Measurements from ENCODE around the gene ETV2. TPM values are rescaled to one million over a fixed set of nuclear protein-coding genes. Genes with fewer than 3 reads are reported as not detected.
"Not testable (repeated sequence)": the region's sequence is repeated elsewhere in the genome, so short reads cannot be mapped to it uniquely, and the experiment has no call there.

Gene ETV2
- total RNA-seq, 2 donors from 2014 or later, result 0.87 to 1.7 TPM

GRCh38 chr19:35691106-35691505, 49.6 kb downstream of the ETV2 start:
- intact Hi-C loops (cut with DNase I, micrococcal nuclease); ATAC-seq; DNase-seq: not testable (repeated sequence)

DNA sequence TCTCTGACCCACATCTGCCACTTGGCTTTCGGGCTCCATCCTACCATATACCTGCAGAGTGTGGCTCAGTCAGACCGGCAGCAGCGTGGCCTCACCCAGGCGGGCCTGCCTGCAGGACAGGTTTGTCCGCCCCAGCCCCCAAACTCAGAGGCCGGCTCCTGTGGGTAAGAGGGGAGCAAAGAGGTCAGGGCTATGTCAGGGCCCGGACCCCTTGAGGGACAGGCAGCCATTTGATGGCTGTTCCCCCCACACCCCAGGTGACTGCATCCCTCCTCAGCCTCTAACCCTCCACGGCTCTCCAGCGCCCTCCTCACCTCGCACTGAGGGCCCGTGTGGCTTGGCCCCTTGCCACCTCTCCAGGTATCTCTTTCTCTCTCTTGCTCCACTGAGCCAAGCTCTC, 50.5 kb downstream of the ETV2 start:
- DNase-seq (no peak), ATAC-seq (no peak)
- intact Hi-C loops (cut with DNase I, micrococcal nuclease), result no loop called here

- DNase-seq (no peak), ATAC-seq (peak; percentile 9)
- intact Hi-C loops (cut with DNase I, micrococcal nuclease), result no loop called here
Measured at GRCh38 chr19:35693422-35693821, 51.9 kb downstream of the ETV2 start.

DNA sequence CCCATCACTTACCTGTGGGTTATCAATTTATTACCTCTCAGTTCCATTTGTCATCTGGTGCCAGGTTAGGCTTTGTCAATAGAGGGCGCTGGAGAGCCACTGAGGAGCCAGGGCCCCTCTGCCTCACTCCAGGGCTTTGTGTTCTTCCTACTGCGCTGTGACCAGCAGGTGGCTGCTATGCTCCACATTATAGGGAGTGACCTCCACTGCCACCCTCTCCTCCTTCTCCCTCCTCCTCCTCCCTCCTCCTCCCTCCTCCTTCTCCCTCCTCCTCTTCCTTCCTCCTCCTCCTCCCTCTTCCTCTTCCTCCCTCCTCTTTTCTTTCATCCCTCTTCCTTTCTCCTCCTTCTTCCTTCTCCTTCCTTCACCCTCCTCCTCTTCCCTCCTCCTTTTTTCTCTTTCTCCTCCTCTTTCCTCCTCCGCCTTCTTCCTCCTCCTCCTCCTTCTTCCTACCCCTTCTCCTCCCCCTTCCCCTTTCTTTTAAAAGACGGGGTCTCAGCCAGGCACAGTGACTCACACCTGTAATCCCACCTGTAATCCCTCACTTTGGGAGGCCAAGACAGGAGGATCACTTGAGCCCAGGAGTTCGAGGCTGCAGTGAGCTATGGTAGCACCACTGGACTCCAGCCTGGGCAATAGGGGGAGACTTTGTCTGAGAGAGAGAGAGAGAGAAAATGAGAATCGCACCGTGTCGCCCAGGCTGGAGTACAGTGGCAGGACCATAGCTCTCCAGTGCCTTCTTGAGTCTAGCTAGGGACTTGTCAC, 52.5 kb downstream of the ETV2 start:
- DNase-seq (peak; percentile 89 to 92), ATAC-seq (peak; percentile 100)
- intact Hi-C loops (cut with DNase I, micrococcal nuclease), result no loop called here

Other genes with a start within 250 kb of the ETV2 start
- 1 to 10 TPM; 1.2 to 1.8 TPM for gene FFAR2, start 193.5 kb upstream of the ETV2 start, total RNA-seq
- not detected for gene KRTDAP, start 151.3 kb upstream of the ETV2 start, total RNA-seq
- 10 to 100 TPM in 1 of 2 donors, 1 to 10 TPM in 1; 8.8 to 13.8 TPM for gene DMKN, start 128.1 kb upstream of the ETV2 start, total RNA-seq
- gene SBSN, start 113.4 kb upstream of the ETV2 start, total RNA-seq, result not detected
- not detected for gene GAPDHS, start 108.3 kb upstream of the ETV2 start, total RNA-seq
- gene TMEM147, start 96.1 kb upstream of the ETV2 start, total RNA-seq, result 10 to 100 TPM; 55.1 to 61.2 TPM
- not detected for gene ATP4A, start 78.1 kb upstream of the ETV2 start, total RNA-seq
- not detected for gene PMIS2, start 55.6 kb upstream of the ETV2 start, total RNA-seq
- gene HAUS5, start 29.0 kb upstream of the ETV2 start, total RNA-seq, result 1 to 10 TPM; 5.0 to 7.7 TPM
- gene RBM42, start 12.7 kb upstream of the ETV2 start, total RNA-seq, result 10 to 100 TPM; 66.5 to 73.7 TPM
- 100 to 1,000 TPM; 725 to 901 TPM for gene COX6B1, start 6.6 kb downstream of the ETV2 start, total RNA-seq
- gene UPK1A, start 24.8 kb downstream of the ETV2 start, total RNA-seq, result under 1 TPM; 0.20 to 0.27 TPM
- 1 to 10 TPM in 1 of 2 donors, under 1 TPM in 1; 0.15 to 1.1 TPM for gene ZBTB32, start 62.8 kb downstream of the ETV2 start, total RNA-seq
- gene KMT2B, start 76.3 kb downstream of the ETV2 start, total RNA-seq, result 10 to 100 TPM; 34.8 to 40.1 TPM
- 1 to 10 TPM; 4.1 to 7.7 TPM for gene IGFLR1, start 100.7 kb downstream of the ETV2 start, total RNA-seq
- 10 to 100 TPM; 14.5 to 17.3 TPM for gene U2AF1L4, start 103.7 kb downstream of the ETV2 start, total RNA-seq
- gene PSENEN, start 103.9 kb downstream of the ETV2 start, total RNA-seq, result 10 to 100 TPM; 82.2 to 86.0 TPM
- 1 to 10 TPM; 5.9 to 6.1 TPM for gene LIN37, start 106.8 kb downstream of the ETV2 start, total RNA-seq
- gene HSPB6, start 115.3 kb downstream of the ETV2 start, total RNA-seq, result 10 to 100 TPM in 1 of 2 donors, 1 to 10 TPM in 1; 4.5 to 16.4 TPM
- gene PROSER3, start 116.4 kb downstream of the ETV2 start, total RNA-seq, result 10 to 100 TPM; 16.8 to 19.5 TPM
- 10 to 100 TPM in 1 of 2 donors, 1 to 10 TPM in 1; 9.7 to 10.1 TPM for gene ARHGAP33, start 133.8 kb downstream of the ETV2 start, total RNA-seq
- not detected for gene PRODH2, start 171.1 kb downstream of the ETV2 start, total RNA-seq
- not detected for gene NPHS1, start 210.8 kb downstream of the ETV2 start, total RNA-seq
- gene KIRREL2, start 215.2 kb downstream of the ETV2 start, total RNA-seq, result under 1 TPM in 1 of 2 donors, not detected in 1; 0.11 TPM
- 1 to 10 TPM; 1.8 to 4.7 TPM for gene APLP1, start 226.8 kb downstream of the ETV2 start, total RNA-seq

Data from left colon (tissue), 2 donors.